H1 (cell line): ENCODE measurements around the gene SYT6.

Source experiments
- CHD2 ChIP-seq: IDR thresholded peaks from 2 replicates; pipeline ENCODE4 v1.6.1; 2012; ENCODE audit warnings: low read length, improper control_type of control experiment
- CTCF ChIP-seq, 3 experiments: IDR thresholded peaks; 1 replicate in 2 of 3; 2 replicates in 1 of 3; pipeline versions ENCODE4 v1.5.1 to v1.6.1; 2011; ENCODE audit warnings: low read length in 3 of 3, mild to moderate bottlenecking in 3 of 3, inconsistent platforms in 2 of 3, low read depth in 1 of 3, moderate library complexity in 1 of 3; ENCODE audit not compliant: insufficient read depth in 1 of 3; ENCODE audit errors: control extremely low read depth in 1 of 3
- EZH2 ChIP-seq: fragments of 200-600 bp; sonication (generic); IDR thresholded peaks from 2 replicates; pipeline ENCODE4 v1.7.1; 2012; ENCODE audit warnings: low read depth, mild to moderate bottlenecking, moderate library complexity, low read length, inconsistent platforms; ENCODE audit not compliant: severe bottlenecking
- POLR2A ChIP-seq, 2 experiments: IDR thresholded peaks; 1 replicate in 1 of 2; 2 replicates in 1 of 2; pipeline ENCODE4 v1.6.1; 2011; ENCODE audit warnings: low read depth in 2 of 2, low read length in 2 of 2, mild to moderate bottlenecking in 2 of 2; ENCODE audit errors: control extremely low read depth in 1 of 2
- POLR2AphosphoS5 ChIP-seq: IDR thresholded peaks from 2 replicates; pipeline ENCODE4 v1.6.1; 2011; ENCODE audit warnings: low read depth, low read length
- RAD21 ChIP-seq, 2 experiments: IDR thresholded peaks in 1 of 2; conservative IDR thresholded peaks in 1 of 2; 2 replicates each; pipeline ENCODE4 v1.6.1; 2011; ENCODE audit warnings: low read depth in 2 of 2, low read length in 2 of 2, improper control_type of control experiment in 1 of 2, inconsistent platforms in 1 of 2, mild to moderate bottlenecking in 1 of 2, moderate library complexity in 1 of 2
- TCF12 ChIP-seq: IDR thresholded peaks from 2 replicates; pipeline ENCODE4 v1.6.1; 2011; ENCODE audit warnings: low read depth, mild to moderate bottlenecking, low read length
- USF2 ChIP-seq: IDR thresholded peaks from 2 replicates; pipeline ENCODE4 v1.6.1; 2011; ENCODE audit warnings: low read length, improper control_type of control experiment
- ZNF274 ChIP-seq: IDR thresholded peaks from 2 replicates; pipeline ENCODE4 v1.7.0; 2012; ENCODE audit warnings: low read length, borderline replicate concordance; ENCODE audit errors: extremely low read depth

- TF ChIP-seq CHD2 (no peak), ZNF274 (no peak), CTCF (IDR thresholded peaks at IDR 0.05; ENCODE audit: control extremely low read depth in 1 of 3, insufficient read depth in 1 of 3, low read depth in 1 of 3, low read length in 3 of 3) (no peak), EZH2 (no peak), POLR2A (IDR thresholded peaks at IDR 0.05; ENCODE audit: control extremely low read depth in 1 of 2, low read depth in 2 of 2, low read length in 2 of 2) (no peak), USF2 (no peak), RAD21 (IDR thresholded peaks at IDR 0.05 in 1 of 2, conservative IDR thresholded peaks at IDR 0.05 in 1 of 2; ENCODE audit: low read depth in 2 of 2, low read length in 2 of 2) (no peak), TCF12 (no peak), POLR2AphosphoS5 (no peak)
Measured at GRCh38 chr1:114102136-114102535, 51.5 kb downstream of the SYT6 start.
